ENCODE measurements around the gene MAPKAP1. TPM values are rescaled to one million over a fixed set of nuclear protein-coding genes. Genes with fewer than 3 reads are reported as not detected.

The MAPKAP1 gene
- total RNA-seq: 100 to 1,000 TPM; 111 to 117 TPM

- CTCF ChIA-PET: no interaction called here
- POLR2A ChIA-PET: interaction anchor here (0.5 to 1.1 kb wide), 4 partner anchors 39 to 1778 kb away, joined by 3 to 8 read pairs (median 6); no protein-coding TSS in a partner anchor
Measured at GRCh38 chr9:125706651-125707471, at the start of gene MAPKAP1. MAPKAP1 (minus strand) TSS chr9:125707208; CDS start chr9:125672574, 34,634 bp downstream.

DNA sequence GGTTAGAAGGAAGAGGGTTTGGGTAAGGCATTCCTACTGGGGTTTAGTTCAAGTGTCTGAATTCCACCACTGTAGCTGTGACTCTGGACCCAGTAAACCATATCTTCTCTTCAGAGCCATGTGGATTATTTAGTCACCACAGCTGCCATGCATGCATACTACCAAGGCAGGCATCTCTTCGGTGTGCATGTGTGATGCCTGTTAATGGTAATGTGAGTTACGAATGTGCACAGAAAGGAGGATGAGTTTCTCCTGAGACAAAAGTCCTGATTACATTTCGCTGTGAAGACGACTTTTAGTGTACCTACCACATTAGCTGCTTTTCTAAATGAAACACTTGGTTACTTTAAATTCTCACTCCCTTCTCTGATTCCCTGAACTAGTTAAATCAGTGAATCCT, 49.5 kb upstream of the MAPKAP1 start:
- POLR2A ChIA-PET: no interaction called here
- CTCF ChIA-PET: no interaction called here

- CTCF ChIA-PET: interaction anchor here (0.6 to 0.7 kb wide), 2 partner anchors 75 to 581 kb away, joined by 3 read pairs; no protein-coding TSS in a partner anchor
Measured at GRCh38 chr9:125755340-125755739, 48.3 kb upstream of the MAPKAP1 start.

DNA sequence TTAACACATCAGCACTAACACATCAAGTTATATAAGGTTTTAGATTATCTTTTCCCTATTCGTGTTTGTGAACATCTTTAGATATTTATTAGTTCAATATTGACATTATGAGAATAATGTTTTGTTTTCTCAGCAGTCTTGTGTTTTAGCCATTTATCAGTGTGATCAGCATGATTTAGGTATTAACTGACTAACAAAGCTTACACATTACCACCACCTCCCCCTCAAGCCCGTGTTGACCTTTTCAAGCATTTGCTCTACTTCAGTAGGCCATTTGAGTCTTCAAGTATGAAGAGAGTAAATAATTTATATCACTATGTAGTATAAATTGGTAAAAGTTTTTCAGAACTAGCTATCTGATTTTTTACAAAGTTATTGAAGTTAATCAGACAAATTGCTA, 47.1 kb upstream of the MAPKAP1 start:
- POLR2A ChIA-PET: no interaction called here
- CTCF ChIA-PET: no interaction called here

More at GRCh38 chr9:125755340-125755739, 48.3 kb upstream of the MAPKAP1 start:
- POLR2A ChIA-PET: no interaction called here

DNA sequence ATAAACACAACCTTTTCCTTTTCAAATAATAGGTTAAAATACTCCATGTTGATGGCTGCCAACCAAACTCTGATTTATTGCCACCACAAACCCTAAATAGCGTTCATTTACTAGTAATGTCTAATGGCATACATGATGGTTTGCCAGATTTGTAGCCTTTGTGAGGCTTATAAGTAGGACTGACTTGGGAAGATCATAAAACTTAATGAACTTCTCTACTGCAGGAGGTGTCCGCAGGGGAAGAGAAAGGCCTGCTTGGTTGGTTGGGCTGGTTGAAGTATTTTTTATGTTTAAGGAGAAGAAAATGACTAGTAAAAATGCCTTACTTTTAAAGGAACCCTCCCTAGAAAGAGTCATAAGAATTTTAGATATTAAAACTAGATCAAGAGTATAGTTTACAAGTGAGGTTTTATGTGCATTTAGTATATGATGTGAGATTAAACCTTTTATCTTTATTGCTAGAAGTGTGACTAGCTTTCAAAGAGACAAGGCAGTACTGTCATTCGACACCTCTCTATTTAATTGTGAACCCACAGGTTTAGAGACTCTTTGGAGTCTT, 45.1 kb upstream of the MAPKAP1 start:
- ChIA-PET POLR2A (no interaction called here), CTCF (no interaction called here)

- ChIA-PET POLR2A (interaction anchor here (0.6 to 1.6 kb wide), 2 partner anchors 44 to 119 kb away, joined by 3 to 5 read pairs; partner anchors contain the start of gene MAPKAP1), CTCF (no interaction called here)
Measured at GRCh38 chr9:125750627-125751011, 43.6 kb upstream of the MAPKAP1 start.

DNA sequence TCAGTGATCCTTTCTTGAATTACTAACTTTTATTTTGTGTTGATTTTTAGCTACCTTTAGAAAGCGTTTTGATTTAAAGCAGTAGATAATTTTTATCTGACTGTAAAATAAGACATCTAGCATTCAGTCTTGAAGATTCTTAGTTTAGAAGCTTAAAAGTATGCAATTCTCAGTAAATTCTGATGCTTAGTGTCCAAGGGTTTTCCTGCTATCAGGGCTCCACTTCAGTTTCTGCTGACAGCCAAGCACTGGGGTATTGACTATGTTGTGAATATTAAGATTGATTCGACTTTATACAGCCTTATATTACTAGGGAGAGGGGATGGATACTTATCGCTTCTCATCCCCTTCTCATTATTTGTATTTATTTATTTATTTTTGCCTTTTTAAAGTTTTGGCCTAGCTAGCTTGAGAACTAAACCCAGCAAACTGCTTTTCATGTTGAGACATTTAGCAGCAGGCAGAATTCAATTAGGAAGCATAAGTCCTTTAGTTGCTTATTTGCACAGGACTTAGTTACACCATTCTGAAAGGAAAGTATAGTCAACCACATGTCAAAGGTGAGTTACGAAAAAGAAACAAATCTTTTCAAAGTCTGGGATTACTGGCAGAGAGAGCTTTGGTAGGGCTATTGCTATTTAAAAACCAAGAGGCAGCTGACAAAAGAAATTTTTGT, 43.1 kb upstream of the MAPKAP1 start:
- ChIA-PET CTCF (no interaction called here), POLR2A (interaction anchor here (0.6 to 1.6 kb wide), 2 partner anchors 43 to 118 kb away, joined by 3 to 5 read pairs; partner anchors contain the start of gene MAPKAP1)

DNA sequence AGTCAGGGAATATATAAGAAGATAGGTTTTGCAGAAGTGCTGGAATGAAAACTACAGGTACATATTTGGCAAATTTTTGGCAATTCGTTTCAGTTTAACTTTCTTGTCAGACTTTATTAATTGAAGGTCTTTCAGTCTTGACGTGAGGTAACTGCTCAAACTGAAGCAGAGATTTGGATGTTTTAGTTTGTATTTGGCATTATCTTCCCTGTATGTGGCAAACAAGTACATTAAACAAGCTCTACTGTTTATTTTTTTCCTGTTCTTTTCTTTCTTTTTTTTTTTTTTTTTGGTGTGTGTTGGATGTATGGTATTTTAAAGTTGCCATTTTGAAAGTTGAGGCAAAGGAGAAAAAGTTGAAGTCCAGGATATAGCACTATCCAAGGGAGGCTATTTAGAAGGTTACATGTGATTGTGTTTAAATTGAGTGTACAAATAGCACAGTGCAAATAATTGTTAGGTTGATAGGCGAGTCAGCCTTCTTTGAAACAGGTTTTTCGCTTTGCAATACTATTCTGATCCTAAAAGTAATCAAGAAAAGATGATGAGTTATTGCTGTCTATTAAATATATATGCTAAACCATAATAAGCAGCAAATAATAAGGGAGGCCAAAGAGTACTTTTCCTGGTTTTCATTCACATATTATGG, 42.4 kb upstream of the MAPKAP1 start:
- CTCF ChIA-PET: interaction anchor here (0.6 kb wide), 1 partner anchor 742 kb away, joined by 5 read pairs; no protein-coding TSS in a partner anchor
- POLR2A ChIA-PET: interaction anchor here (1.6 kb wide), 1 partner anchor 42 kb away, joined by 5 read pairs; the partner anchor contains the start of gene MAPKAP1

DNA sequence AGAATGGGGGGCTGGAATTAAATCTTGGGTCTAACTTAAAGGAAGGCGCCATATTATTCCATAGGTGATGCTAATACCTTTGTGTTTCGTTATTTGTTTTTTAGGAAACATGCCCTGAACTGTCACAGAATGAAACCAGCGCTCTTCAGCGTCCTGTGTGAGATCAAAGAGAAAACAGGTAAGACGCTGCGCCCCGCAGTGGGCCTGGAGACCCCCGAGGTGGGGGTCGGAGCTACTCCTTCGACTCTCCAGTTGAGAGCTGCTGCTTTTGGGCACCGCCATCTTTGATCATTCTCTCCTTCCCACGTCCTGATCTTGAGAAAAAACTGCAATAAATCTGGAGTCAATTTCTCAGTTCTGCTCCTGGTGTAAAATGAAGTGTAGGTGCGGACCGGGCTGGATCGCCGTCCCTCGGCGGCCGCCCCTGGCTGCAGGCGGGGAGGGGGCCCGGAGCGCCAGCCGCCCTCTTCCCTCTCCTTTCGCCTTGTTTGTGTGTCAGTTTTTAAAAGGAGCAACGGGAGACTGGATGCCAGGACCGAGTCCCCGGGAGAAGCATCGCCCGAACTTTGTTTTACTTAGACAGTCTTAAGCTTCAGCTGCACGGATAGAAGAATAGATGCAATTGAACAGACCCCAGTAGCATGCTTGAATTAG, 41.6 kb upstream of the MAPKAP1 start:
- CTCF ChIA-PET: interaction anchor here (0.6 kb wide), 1 partner anchor 743 kb away, joined by 5 read pairs; no protein-coding TSS in a partner anchor
- POLR2A ChIA-PET: no interaction called here

- CTCF ChIA-PET: no interaction called here
- POLR2A ChIA-PET: no interaction called here
Measured at GRCh38 chr9:125747765-125748445, 40.9 kb upstream of the MAPKAP1 start.

- CTCF ChIA-PET: no interaction called here
- POLR2A ChIA-PET: no interaction called here
Measured at GRCh38 chr9:125747053-125747764, 40.2 kb upstream of the MAPKAP1 start, which contains the start of gene PBX3. PBX3 (plus strand) TSS chr9:125747373.

GRCh38 chr9:125746774-125747052, 39.7 kb upstream of the MAPKAP1 start:
- ChIA-PET CTCF (no interaction called here), POLR2A (interaction anchor here (1.3 kb wide), 1 partner anchor 40 kb away, joined by 8 read pairs; the partner anchor contains the start of gene MAPKAP1)

DNA sequence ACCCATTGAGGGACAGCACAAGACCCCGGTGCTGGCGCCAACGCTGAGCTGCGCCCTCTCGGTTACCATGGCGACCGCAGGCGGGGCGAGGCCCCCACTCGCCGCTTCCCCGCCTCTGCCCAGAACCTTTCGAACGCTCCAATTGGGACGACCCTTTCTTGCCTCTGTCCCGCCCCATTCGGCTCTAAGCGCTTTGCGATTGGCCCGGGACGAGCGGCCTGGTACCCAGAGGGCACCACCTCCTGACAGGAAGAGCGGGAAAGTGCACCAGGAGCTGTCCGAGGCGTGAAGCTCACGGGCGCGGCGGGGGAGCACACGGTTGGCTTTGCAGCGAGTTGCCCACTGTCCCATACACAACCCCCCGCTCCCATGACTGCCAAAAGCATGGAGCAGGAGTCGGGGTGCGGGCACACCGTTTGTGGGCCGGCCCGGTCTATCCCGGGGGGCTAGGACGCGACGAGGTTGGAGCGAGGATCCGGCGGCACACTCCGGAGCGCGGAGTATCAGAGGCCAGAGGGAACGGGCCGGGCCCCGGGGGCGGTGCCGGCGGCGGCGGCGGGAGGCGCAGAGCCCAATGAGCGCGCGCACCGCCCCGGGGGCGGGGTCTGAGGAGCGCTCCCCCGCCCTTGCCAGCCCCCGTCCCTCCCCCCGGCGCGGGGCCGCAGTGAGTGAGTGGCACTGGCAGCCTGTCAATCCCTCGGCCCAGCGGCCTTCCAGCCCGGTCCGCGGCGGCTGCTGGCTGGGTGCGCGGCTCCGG, 39.2 kb upstream of the MAPKAP1 start:
- POLR2A ChIA-PET: interaction anchor here (1.3 kb wide), 1 partner anchor 39 kb away, joined by 8 read pairs; the partner anchor contains the start of gene MAPKAP1
- CTCF ChIA-PET: interaction anchor here (1.3 kb wide), 1 partner anchor 338 kb away, joined by 4 read pairs; no protein-coding TSS in a partner anchor

DNA sequence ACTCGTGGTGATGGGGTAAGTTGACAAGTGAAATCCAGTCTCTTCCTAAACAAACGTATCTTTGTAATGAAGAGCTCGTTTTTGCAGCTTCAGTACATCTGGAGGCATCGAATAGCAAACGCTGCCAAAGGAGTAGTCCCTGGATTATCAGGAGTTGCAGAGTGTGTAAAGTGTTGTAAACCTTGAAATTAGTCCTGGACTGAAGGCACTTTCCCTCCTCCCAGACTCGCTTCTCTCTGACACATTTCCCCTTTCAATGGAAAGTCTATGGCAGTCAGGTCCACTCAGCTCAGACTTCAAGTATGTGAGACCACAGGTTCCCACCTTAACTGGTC, 38.6 kb upstream of the MAPKAP1 start:
- CTCF ChIA-PET: interaction anchor here (1.3 kb wide), 1 partner anchor 338 kb away, joined by 4 read pairs; no protein-coding TSS in a partner anchor

GRCh38 chr9:125745018-125745417, 38.0 kb upstream of the MAPKAP1 start:
- ChIA-PET CTCF (interaction anchor here (1.3 kb wide), 1 partner anchor 337 kb away, joined by 4 read pairs; no protein-coding TSS in a partner anchor), POLR2A (interaction anchor here (0.6 kb wide), 1 partner anchor 484 kb away, joined by 5 read pairs; no protein-coding TSS in a partner anchor)

More for the DNA sequence above, 38.6 kb upstream of the MAPKAP1 start:
- POLR2A ChIA-PET: interaction anchor here (1.3 kb wide), 1 partner anchor 39 kb away, joined by 8 read pairs; the partner anchor contains the start of gene MAPKAP1

GRCh38 chr9:125744616-125745015, 37.6 kb upstream of the MAPKAP1 start:
- CTCF ChIA-PET: interaction anchor here (1.3 kb wide), 1 partner anchor 337 kb away, joined by 4 read pairs; no protein-coding TSS in a partner anchor
- POLR2A ChIA-PET: interaction anchor here (0.6 kb wide), 1 partner anchor 484 kb away, joined by 5 read pairs; no protein-coding TSS in a partner anchor

Measured in activated CD8-positive, alpha-beta memory T cell treated with anti-CD3 and anti-CD28 coated beads for 36 hours (primary cell).